NCI-H82 treated with DMSO at 0.1 percent for 48 hours (cell line): ENCODE data around the gene STYXL1.
"Not testable (repeated sequence)": the region's sequence is repeated elsewhere in the genome, so short reads cannot be mapped to it uniquely, and the experiment has no call there.

Source experiments
- DNase-seq: peaks from one replicate; lab custom pipeline; 2025; ENCODE audit not compliant: unreplicated experiment; lab: John Stamatoyannopoulos, UW

The STYXL1 gene

DNA sequence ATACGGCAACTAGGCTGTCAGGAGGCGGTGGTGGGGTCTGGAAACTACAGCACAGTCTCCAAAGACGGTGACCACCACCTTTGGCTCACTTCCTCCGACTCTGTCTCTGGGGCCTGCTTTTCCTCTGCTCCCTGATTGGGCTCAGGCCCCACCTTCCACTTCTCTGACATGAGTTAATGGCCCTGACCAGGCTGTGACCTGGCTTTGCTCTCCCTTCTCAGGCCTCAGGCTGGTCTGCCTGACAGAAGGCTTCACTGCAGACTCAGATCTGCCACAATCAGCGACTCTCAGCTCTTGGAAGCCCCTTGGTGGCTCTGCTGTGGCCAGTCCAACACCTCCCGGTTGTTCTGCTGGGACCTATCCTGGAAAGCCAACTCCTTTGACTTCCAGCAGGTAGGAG lies 7.7 kb downstream of the STYXL1 start:
- no peak for DNase-seq

DNA sequence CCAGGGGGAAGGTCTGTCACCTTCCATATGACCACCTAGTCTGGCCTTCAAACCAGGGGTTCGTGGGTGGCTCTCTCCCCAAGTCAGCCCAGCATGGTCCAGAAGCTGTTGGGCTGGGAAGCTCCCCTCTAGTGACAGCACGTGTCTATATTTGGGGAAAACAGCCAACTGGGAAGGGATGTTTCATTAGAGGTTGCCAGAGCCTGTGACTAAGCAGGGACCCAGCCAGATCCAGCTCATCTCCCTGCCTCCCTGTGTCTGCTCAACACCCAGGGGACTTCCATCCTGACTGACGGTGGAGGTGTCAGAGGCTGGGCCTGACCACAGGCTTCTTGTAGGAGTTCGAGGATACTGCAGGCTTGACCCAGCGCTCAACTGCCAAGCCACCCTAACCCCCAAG lies 10.5 kb downstream of the STYXL1 start:
- no peak for DNase-seq

- DNase-seq, result no peak
Observed at GRCh38 chr7:76031964-76032363, 15.8 kb downstream of the STYXL1 start.

GRCh38 chr7:76029682-76030081 lies 18.1 kb downstream of the STYXL1 start:
- DNase-seq, result not testable (repeated sequence)

- DNase-seq, result no peak
Observed at GRCh38 chr7:76023002-76023401, 24.8 kb downstream of the STYXL1 start.

- DNase-seq, result no peak
Observed at GRCh38 chr7:76022026-76022780, 25.6 kb downstream of the STYXL1 start.

GRCh38 chr7:76020031-76020714 lies 27.6 kb downstream of the STYXL1 start:
- DNase-seq, result peak; percentile 18

- DNase-seq, result not testable (repeated sequence)
Observed at GRCh38 chr7:76018520-76018919, 29.3 kb downstream of the STYXL1 start.

- no peak for DNase-seq
Observed at GRCh38 chr7:76016191-76016947, 31.4 kb downstream of the STYXL1 start.

GRCh38 chr7:76011442-76011861 lies 36.3 kb downstream of the STYXL1 start:
- no peak for DNase-seq

DNA sequence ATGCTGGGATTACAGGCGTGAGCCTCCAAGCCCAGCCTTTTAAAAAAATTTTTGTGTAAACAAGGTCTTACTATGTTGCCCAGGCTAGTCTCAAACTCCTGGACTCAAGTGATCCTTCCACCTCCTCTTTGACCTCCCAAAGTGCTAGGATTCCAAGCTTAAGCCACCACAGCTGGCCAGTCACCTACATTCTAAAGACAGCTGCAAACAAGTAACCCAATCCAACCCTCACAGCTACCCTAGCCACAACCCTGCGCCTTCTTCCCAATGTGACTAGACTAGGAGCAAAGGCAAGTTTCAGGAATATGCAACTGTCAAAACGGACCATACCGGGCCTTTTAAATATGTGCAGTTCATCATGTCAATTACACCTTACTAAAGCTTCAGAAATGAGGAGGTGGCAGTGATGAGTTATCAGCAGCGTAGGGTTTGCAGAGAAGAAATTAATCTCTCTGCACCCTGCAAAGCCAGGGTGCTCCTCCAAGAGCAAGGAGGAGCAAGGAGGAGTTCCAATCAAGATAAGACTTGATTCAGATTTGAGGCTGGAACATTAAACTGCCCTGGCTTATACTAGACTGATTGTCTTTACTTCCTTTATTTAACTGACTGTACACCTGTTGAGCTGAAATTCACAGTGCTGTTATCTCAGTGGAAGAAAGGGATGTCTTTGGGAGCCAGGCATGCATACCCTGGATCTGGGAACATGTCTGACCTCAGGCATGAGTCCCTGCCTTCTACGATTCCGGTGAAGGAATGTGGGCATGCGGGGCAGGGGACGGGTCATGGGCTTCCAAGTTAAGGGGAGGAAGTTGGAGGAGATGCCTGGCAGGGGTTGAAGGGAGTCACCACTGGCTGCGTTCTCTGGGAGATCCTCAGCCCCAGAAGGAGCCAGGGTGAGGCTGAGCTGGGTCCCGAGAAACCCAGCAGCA lies 37.9 kb downstream of the STYXL1 start:
- DNase-seq, result no peak

DNA sequence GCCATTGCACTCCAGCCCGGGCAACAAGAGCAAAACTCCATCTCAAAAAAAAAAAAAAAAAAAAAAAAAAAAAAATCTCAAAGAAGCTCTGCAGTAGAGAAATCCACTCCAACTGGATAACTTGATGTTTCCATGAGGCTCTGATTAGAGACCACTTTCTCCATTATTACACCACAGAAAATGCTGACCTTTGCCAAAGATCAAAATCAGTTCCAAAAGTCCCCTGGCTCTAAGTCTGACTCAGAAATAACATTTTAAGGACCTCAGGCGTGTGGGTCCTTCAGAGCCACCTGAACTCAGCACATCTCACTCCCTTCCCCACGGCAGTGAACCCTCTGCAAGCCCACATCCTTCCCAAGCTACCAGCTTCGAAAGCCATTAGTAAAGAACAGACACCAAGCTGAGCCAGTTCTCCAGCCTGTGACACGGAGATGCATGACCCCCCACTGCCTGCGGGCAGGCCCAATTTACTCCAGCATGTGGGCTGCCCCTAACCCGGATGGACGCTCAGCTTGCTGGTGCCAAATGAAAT lies 39.6 kb downstream of the STYXL1 start:
- no peak for DNase-seq

DNA sequence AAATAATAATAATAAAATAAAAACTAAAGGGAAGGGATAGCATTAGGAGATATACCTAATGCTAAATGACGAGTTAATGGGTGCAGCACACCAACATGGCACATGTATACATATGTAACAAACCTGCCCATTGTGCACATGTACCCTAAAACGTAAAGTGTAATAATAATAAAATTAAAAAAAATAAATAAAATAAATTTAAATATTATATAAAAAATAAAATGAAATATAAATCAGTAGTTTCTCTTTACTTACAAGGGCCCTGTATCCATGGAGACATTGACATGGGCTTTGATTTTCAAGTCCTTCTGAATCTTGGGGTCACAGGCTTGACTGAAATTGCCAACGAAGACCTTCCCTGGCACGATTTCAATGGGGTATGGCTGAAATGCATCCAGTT lies 42.8 kb downstream of the STYXL1 start:
- not testable (repeated sequence) for DNase-seq

- no peak for DNase-seq
Observed at GRCh38 chr7:76003351-76003750, 44.4 kb downstream of the STYXL1 start.

DNA sequence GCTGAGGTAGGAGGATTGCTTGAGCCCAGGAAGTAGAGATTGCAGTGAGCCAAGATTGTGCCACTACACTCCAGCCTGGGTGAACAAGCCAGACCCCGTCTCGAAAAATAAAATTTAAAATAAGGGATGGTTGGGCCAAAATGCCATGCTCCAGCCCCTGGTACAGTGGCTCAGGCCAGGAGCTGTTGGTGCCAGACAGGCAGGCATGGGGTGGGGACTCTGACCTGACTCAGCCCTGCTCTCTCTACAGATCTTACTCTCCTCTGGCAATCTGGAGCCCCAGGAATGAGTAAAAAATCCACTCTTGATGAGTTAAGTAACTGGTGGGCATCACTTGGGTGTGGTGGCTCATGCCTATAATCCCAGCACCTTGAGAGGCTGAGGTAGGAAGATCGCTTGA lies 45.0 kb downstream of the STYXL1 start:
- DNase-seq, result no peak

DNA sequence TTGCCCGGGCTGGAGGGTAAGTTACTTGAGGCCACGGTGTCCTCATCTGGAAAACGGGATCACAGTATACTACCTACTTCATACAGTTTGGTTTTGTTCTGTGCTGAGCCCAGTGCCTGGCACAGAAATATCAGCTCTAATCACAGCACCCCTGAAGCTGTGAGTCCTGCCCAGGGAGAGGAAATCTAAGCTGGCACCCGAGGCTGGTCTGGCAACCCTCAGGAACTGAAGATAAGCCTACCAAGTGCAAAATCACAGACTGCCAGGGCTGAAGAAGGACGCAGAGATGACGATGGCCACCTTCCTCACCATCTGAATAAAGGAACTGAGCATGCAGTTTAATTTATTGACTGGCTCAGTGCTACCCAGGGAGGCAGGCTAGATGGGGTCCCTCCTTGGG lies 45.7 kb downstream of the STYXL1 start:
- no peak for DNase-seq

GRCh38 chr7:76000566-76000965 lies 47.2 kb downstream of the STYXL1 start:
- no peak for DNase-seq

DNA sequence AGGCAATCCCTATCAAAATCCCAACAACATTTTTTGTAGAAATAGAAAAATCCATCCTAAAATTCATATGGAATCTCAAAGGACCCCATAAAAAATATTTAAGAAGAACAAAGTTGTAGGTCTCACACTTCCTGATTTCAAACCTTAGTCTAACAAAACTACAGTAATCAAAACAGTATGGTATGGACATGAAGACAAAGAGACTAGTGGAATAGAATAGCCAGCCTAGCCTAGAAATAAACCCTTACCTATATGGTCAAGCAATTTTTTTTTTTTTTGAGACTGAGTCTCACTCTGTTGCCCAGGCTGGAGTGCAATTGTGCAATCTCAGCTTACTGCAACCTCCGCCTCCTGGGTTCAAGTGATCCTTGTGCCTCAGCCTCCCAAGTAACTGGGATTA lies 49.8 kb downstream of the STYXL1 start:
- no peak for DNase-seq

DNA sequence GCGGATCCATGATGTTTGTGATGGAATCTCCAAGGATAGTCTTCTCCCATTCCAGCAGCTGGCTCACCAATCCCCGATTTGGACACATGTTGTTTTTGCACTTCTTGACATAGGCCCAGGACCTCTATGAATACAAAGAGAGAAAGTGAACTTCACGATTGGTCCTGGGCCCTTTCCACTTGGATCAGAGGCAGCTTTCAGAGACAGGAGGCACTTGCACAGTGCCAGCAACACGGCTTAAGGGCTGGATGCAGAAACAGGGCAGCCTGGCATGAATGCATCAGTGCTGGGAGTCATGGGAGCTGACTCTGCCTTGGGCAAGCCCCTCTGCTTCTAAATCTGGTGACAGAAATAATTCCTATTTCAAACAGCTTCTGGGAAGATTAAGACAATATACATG lies 51.3 kb downstream of the STYXL1 start:
- no peak for DNase-seq

- DNase-seq, result no peak
Observed at GRCh38 chr7:75995996-75996395, 51.8 kb downstream of the STYXL1 start.

DNA sequence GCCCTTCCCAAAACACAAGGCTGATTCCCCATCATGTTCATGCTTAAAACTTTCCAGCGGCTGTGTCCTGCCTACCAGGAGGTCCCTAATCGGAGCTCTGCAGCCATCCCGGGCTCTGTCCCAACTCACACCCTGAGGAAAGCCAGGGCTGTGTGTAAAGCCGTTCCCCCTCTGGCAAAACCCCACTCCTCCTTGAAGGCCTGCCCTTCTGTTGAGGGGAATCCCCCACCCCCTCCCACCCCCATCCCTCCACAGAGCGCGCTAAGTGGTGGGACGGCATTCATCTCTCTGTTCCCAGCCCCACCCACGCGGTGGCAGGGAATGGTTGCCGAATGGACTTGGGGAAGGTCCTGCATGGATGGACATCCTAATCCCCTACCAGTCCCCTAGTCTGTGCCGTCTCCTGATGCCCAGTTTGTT lies 52.7 kb downstream of the STYXL1 start:
- DNase-seq, result no peak
